Neural crest cell (in vitro differentiated cells): ENCODE measurements around the gene PLRG1. TPM values are rescaled to one million over a fixed set of nuclear protein-coding genes. Genes with fewer than 3 reads are reported as not detected.

Source experiments
- DNase-seq: peaks from one replicate; pipeline ENCODE4 v3.0.0; 2021; ENCODE audit warnings: low read depth, mixed read lengths, low spot score
- H3K27ac Mint-ChIP-seq: one replicate; pipeline ENCODE4 v1.8.0; 2021; ENCODE audit warnings: mild to moderate bottlenecking, mixed read lengths; ENCODE audit not compliant: unreplicated experiment
- H3K27me3 Mint-ChIP-seq: 2 replicates; pipeline ENCODE4 v1.8.0; 2021; ENCODE audit warnings: low read depth, mild to moderate bottlenecking, mixed read lengths
- H3K36me3 Mint-ChIP-seq: 2 replicates; pipeline ENCODE4 v1.8.0; 2021; ENCODE audit warnings: low read depth, mild to moderate bottlenecking, mixed read lengths
- H3K4me1 Mint-ChIP-seq: 2 replicates; pipeline ENCODE4 v1.8.0; 2021; ENCODE audit warnings: mixed read lengths
- H3K4me3 Mint-ChIP-seq: one replicate; pipeline ENCODE4 v1.8.0; 2021; ENCODE audit warnings: mild to moderate bottlenecking, mixed read lengths
- H3K9me3 Mint-ChIP-seq: 2 replicates; pipeline ENCODE4 v1.8.0; 2021; ENCODE audit warnings: mixed read lengths
- CTCF ChIP-seq: fragments of 200-600 bp; sonication (generic); conservative IDR thresholded peaks from 2 replicates; pipeline ENCODE4 v1.5.0; 2021; ENCODE audit warnings: antibody characterized with exemption, mild to moderate bottlenecking
- total RNA-seq: library from RNA; stranded (reverse); gene quantifications from 2 replicates; pipeline ENCODE4 v1.2.1, GENCODE V29; 2021

Gene PLRG1
- total RNA-seq, 1 donor from 2014 or later, result 93.3 TPM

GRCh38 chr4:154519214-154519613 is 31.0 kb downstream of the PLRG1 start:
- Mint-ChIP-seq H3K36me3 (no peaks in the 10 kb centered on the region), H3K9me3 (no peaks in the 10 kb centered on the region), H3K27ac (peak overlapping the region; percentile 45), H3K27me3 (no peaks in the 10 kb centered on the region), H3K4me1 (peaks cover 53% of the 10 kb centered on the region), H3K4me3 (no peak overlapping the region)
- no peak for TF ChIP-seq CTCF
- DNase-seq, result no peak

GRCh38 chr4:154517591-154517990 is 32.6 kb downstream of the PLRG1 start:
- peaks cover 57% of the 10 kb centered on the region for H3K4me1 Mint-ChIP-seq
- H3K4me3 Mint-ChIP-seq, result no peak overlapping the region
- DNase-seq, result no peak
- peaks cover 3% of the 10 kb centered on the region for H3K9me3 Mint-ChIP-seq
- H3K27me3 Mint-ChIP-seq, result no peaks in the 10 kb centered on the region
- peak overlapping the region; percentile 2 for H3K27ac Mint-ChIP-seq
- H3K36me3 Mint-ChIP-seq, result no peaks in the 10 kb centered on the region
- TF ChIP-seq CTCF, result no peak

- Mint-ChIP-seq H3K4me1 (peaks cover 64% of the 10 kb centered on the region), H3K9me3 (peaks cover 3% of the 10 kb centered on the region), H3K27me3 (no peaks in the 10 kb centered on the region), H3K27ac (peak overlapping the region; percentile 83), H3K4me3 (peak overlapping the region; percentile 11), H3K36me3 (no peaks in the 10 kb centered on the region)
- TF ChIP-seq CTCF, result no peak
- no peak for DNase-seq
These were observed 33.7 kb downstream of the PLRG1 start for GRCh38 chr4:154516318-154517029.

GRCh38 chr4:154511981-154512380 is 38.2 kb downstream of the PLRG1 start:
- H3K27me3 Mint-ChIP-seq, result no peaks in the 10 kb centered on the region
- peaks cover 3% of the 10 kb centered on the region for H3K9me3 Mint-ChIP-seq
- no peak overlapping the region for H3K4me3 Mint-ChIP-seq
- no peak for DNase-seq
- H3K4me1 Mint-ChIP-seq, result peaks cover 33% of the 10 kb centered on the region
- peak overlapping the region; percentile 89 for H3K27ac Mint-ChIP-seq
- no peak for TF ChIP-seq CTCF
- H3K36me3 Mint-ChIP-seq, result no peaks in the 10 kb centered on the region

GRCh38 chr4:154511548-154511947 is 38.7 kb downstream of the PLRG1 start:
- no peak overlapping the region for H3K4me3 Mint-ChIP-seq
- H3K9me3 Mint-ChIP-seq, result peaks cover 3% of the 10 kb centered on the region
- DNase-seq, result no peak
- peaks cover 29% of the 10 kb centered on the region for H3K4me1 Mint-ChIP-seq
- H3K27ac Mint-ChIP-seq, result no peak overlapping the region
- TF ChIP-seq CTCF, result no peak
- H3K36me3 Mint-ChIP-seq, result no peaks in the 10 kb centered on the region
- no peaks in the 10 kb centered on the region for H3K27me3 Mint-ChIP-seq
